Stimulated activated CD4-positive, alpha-beta T cell treated with anti-CD3 and anti-CD28 coated beads, TNF-alpha, amount 100 ng/mL, for 24 hours (primary cell): ENCODE measurements around the gene SLC41A3.

Experiments used
- DNase-seq, 3 experiments: peaks; one replicate each; pipeline ENCODE4 v3.0.0-alpha.2; 2020; ENCODE audit warnings: low read depth in 3 of 3

Gene SLC41A3

DNA sequence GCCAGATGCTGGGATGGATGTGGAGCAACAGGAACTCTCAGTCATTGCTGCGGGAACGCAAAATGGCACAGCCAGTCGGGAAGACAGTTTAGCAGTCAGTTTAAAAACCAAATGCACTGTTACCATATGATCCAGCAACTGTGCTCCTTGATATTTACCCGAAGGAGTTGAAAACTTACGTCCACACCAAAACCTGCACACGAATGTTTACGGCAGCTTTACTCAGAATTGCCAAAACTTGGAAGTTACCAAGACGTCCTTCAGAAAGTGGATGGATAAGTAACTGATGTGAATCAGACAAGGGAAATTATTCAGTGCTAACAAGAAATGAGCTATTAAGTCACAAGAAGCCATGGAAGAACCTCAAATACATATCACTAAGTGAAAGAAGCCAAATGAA lies 36.1 kb upstream of the SLC41A3 start:
- DNase-seq = no peak

DNA sequence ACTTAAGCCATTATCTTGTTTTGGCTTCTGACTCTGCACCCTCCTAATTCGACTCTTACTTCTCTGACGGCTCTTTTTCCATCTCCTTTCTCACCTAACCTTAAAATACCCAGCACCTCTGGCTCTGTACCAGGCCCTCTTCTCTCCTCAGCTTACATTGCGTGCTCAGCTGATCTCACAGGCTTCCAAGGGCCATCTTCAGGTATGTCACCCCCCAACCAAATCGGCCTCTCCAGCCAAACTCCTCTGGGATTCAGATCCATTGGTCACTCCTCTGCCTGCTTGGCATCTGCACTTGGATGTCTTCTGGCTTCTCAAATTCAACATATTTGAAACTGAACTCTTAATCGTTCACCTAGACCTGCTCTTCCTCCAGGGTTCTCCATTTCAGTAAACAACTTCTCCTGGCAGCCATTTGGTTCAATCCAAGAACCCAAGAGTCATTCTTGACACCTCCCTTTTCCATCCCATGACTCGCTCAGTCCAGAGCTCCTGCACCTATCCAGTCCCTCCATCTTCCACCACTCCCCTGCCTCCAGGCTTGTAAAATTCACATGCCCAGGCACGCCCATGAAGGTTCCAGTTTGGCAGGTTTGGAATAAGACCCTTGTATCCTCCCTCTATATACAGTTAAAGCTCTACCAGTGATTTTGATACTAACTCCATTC lies 35.2 kb upstream of the SLC41A3 start:
- no peak for DNase-seq

- DNase-seq = no peak
Measured at GRCh38 chr3:126118591-126118990, 34.7 kb upstream of the SLC41A3 start.

GRCh38 chr3:126117786-126118185 lies 33.9 kb upstream of the SLC41A3 start:
- no peak for DNase-seq

GRCh38 chr3:126117212-126117611 lies 33.3 kb upstream of the SLC41A3 start:
- no peak for DNase-seq

DNA sequence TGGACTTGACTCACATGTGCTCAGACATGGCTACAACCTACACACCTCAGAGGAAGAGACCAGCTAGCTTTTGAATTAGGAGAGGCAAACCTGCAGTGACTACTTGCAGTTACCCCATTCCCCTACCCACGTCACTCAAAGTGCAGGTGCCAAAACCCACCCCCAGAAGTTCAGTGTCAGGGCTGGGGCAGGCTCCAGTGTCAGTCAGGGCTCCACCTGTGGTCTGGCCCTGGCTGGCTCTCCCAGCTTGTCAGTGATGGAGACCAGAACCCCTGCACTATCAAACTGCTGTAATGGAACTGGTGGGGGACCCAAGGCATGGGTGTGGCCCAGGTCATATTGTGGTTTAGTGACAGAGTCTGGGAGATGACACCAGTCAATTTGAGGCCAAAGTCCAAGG lies 32.6 kb upstream of the SLC41A3 start:
- no peak for DNase-seq

DNA sequence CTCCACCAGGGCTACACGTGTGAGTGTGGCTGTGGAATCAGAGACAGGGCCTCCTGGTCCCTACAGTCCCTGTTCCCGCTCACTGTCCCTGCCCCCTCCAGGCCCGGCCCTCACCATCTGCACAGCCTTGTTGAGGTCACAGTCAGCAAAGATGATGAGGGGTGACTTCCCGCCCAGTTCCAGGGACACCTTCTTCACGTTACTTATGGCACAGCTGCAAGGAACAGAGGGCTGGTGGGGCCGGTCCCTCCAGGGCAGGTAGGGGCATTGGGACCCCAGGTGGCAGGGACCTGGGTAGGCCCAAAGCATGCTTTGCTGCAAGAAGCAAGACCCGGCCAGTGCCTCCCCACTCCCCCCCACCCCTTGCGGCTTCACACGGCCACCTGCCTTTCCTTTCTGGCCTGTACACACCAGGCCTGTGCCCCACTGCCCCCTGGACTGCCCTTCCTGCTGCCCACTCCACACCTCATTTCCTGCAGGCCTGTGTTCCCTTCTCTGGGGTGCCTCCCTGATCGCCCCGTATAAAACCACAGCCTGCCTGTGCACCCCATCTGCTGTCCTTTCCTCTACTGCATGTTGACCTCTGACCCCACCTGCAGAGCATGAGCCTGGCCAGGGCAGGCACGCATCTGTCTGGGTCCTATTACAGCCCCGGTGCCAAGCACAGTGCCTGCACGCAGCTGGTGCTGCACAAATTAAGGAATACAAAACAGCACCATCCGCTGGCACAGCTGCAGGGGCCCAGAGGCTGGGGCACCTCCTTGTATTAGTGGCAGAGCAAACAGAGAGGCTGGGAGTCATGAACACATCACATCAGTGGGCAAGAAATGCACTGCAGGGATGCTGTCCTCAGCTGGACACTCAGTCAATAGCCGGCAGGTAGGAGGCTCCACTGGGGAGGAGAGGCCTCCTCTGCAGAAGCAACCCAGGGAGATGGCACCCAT lies 30.8 kb upstream of the SLC41A3 start:
- DNase-seq = no peak

DNA sequence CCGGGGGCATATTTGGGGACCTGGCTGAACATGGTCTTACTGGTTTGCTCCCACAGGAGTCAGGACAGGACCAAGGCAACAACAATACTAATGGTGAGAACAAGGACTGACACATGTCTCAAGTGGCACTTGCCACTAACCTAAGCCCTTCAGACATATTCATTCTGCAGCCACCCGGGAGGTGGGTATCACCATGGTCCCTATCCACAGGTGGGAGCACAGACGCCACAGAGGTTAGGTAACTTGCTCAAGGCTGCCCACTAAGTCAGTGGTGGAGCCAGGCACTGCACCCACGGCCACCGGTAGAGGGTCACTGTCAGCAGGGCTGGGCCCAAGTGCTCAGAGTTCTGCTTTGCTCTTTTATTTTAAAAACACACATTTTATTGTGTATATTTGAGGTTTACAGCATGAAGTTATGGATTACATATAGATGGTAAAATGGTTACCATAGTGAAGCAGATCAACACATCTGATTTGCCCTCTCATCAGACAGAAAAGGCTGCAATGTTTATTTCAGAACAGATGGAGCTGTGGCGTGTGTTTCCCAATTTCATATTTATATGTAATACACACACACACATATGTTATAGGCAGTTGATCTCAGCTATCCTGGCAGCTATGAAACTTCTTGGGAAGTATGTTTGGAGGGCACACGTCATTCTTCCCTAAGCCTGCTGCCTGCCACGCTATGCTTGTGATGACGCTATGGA lies 30.0 kb upstream of the SLC41A3 start:
- DNase-seq = no peak

- DNase-seq = no peak
Measured at GRCh38 chr3:126113238-126113555, 29.3 kb upstream of the SLC41A3 start.

DNA sequence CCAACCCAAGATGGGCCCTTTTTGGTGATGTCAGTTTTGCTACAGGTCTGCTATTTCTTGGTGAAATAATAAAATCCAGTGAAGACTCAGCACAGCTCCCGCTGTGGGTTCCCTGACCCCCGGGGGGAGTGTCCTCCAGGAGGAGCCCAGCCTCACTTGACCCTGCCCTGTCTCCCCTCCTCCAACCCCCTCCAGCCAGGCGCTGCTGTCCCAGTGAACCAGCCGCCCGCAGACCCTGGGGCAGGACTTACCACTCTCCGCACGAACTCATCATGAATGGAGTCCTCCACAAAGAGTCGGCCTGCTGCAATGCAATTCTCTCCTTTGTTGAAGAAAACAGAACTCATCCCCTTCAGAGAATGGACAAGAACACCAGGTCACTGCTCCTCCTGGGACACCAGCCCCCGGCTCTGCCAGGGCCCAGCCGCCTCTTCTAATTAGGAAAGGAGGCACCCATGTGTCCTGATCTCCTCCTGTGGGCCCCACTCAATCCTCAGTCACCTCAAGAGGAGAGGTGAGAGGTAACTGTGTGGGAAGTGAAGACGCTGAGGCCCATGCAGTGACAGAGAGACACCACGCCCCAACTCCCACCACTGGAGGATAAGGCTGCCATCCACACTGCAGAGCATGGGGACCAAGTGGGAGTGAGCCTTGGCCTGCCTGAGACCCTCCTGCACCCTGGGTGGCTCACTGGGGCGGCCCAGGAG lies 28.8 kb upstream of the SLC41A3 start:
- DNase-seq = no peak

GRCh38 chr3:126111566-126112475 lies 27.9 kb upstream of the SLC41A3 start:
- no peak for DNase-seq

DNA sequence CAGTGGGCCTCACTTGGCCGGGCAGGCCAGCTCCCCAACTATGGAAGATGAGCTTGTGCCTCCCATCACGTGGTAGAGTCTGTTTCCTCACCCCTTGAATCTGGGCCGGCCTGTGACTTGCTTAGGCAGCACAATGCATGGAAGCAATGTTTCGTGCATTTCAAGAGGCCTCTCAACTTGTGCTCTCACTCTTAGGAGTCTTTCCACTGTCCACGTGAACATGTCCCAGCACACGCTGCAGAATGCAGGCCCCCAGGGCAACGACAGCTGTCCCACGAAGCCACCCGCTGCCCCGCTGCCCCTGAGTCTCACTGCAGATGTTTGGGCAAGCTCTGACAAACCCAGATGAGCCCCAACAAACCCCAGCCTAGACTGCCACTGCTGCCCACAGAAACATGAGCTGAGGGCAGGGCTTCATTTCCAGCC lies 27.2 kb upstream of the SLC41A3 start:
- DNase-seq = no peak

DNA sequence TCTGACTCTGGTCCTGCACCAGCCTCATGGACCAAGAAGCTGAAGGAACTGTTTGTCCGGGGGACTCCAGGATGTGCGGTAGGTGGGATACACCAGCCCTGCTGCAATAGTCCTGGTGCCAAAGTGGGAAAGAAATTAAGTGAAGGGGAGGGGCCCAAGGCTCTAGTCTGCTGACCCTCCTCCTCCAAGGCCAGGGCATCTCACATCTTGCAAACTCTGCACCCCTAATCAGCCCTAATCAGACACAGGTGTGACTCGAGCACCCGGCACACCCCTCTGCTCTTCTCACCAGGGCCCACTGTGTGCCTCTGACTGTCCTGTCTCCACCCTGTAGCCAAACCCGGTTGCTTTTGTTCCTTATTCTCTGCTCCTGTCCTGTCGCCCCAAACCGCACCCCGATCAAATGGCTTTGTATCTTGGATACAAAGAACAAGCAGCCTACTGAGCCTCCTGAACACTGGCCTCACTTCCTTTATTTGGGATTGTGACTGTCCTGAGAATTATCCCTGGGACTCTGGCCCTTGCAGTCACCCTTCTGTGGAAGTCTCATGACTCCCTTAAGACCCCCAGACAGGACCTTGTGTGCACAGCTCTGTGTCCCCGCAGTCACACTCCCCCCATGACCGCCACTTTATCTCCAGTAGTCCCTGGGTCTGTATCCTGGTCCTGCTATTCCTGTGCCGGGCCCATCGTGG lies 26.7 kb upstream of the SLC41A3 start:
- DNase-seq = no peak

DNA sequence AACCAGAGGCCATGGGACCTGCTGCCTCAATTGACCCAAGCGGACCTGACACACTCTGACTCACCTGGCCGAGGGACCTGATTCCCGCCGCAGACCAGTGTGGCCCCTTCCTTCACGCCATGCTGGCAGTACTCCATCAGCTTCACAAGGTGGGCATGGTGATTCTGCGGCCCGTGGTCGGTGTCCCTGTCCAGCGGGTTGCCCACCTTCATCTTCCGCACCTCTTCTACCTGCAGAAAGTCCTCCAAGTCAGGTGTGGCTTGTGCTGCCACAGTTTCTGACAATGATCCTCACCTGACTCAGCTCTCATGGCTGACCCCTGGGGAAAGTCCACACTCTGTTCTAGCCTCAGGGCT lies 25.9 kb upstream of the SLC41A3 start:
- DNase-seq = no peak

- no peak for DNase-seq
Measured at GRCh38 chr3:126109146-126109879, 25.4 kb upstream of the SLC41A3 start.

- no peak for DNase-seq
Measured at GRCh38 chr3:126108676-126109050, 24.7 kb upstream of the SLC41A3 start.

- DNase-seq = no peak
Measured at GRCh38 chr3:126107957-126108675, 24.2 kb upstream of the SLC41A3 start.

- no peak for DNase-seq
Measured at GRCh38 chr3:126107203-126107939, 23.4 kb upstream of the SLC41A3 start.
